Dendritic cell treated with granulocyte-macrophage colony-stimulating factor and Interleukin-4, amounts not matched to agents 40 ng/mL and 50 ng/mL, for 4 days (primary cell): ENCODE data around the gene C9orf78.

ENCODE experiments used
- H3K27ac Mint-ChIP-seq: one replicate; pipeline ENCODE4 v1.8.0; 2022; ENCODE audit warnings: mild to moderate bottlenecking, mixed read lengths
- H3K27me3 Mint-ChIP-seq: one replicate; pipeline ENCODE4 v1.8.0; 2022; ENCODE audit warnings: mild to moderate bottlenecking, mixed read lengths
- H3K36me3 Mint-ChIP-seq: one replicate; pipeline ENCODE4 v1.8.0; 2022; ENCODE audit warnings: low read depth, mixed read lengths
- H3K4me1 Mint-ChIP-seq: one replicate; pipeline ENCODE4 v1.8.0; 2022; ENCODE audit warnings: low read depth, mixed read lengths
- H3K4me3 Mint-ChIP-seq: one replicate; pipeline ENCODE4 v1.8.0; 2022; ENCODE audit warnings: mild to moderate bottlenecking, moderate library complexity, mixed read lengths
- H3K9me3 Mint-ChIP-seq: one replicate; pipeline ENCODE4 v1.8.0; 2022; ENCODE audit warnings: mixed read lengths
- intact Hi-C: fragments of 100-400 bp; cut with micrococcal nuclease; formaldehyde crosslinking; loops from one replicate; pipeline ENCODE4 v1.15.0; 2022

Gene C9orf78, protein sequence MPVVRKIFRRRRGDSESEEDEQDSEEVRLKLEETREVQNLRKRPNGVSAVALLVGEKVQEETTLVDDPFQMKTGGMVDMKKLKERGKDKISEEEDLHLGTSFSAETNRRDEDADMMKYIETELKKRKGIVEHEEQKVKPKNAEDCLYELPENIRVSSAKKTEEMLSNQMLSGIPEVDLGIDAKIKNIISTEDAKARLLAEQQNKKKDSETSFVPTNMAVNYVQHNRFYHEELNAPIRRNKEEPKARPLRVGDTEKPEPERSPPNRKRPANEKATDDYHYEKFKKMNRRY

DNA sequence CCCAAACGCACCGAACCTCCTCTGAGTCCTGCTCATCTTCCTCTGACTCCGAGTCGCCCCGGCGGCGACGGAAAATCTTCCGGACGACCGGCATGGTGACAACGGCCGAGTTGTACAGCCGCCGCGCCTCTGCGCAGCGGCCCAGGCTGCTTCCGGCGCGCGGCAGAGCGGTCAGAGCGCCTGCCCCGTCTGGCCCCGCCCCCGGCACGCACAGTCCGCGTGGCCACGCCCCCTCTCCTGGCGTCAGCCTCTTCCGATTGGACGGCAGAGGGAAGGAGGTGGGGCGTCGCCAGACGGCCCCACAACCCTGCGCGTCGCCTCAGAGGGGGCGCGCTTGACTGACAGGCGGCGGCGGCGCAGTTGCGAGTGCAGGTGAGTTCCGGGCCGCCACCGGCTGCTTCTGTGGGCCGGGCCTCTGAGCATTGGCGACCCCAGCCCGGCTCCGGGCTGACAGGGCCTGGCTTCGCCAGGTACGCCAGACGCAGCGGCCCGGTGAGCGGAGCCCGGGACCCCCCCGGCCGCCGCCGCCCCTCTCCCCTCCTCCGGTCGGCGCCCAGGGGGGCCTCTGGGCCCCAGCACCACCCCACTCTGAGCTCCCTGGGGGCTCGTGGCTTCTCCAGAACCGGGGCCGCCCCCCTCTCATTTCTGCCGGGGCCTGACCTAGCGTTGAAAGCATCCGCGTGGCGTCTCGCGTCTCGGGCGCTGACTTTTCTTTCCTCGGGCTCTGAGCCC is at the start of gene C9orf78, which contains the start of gene USP20:
TSS of gene C9orf78 (minus strand) at position 148 of the 732 bp plus-strand sequence. CDS start at position 94, 54 bp downstream.
TSS of gene USP20 (plus strand) at position 331 of the 732 bp plus-strand sequence. CDS start 17,098 bp downstream, outside the sequence.
- Mint-ChIP-seq H3K36me3 (peaks cover 53% of the 10 kb centered on the region), H3K4me1 (peaks cover 55% of the 10 kb centered on the region), H3K4me3 (peak within 1 kb of the TSS; percentile 88), H3K9me3 (no peaks in the 10 kb centered on the region), H3K27ac (peak within 1 kb of the TSS; percentile 93), H3K27me3 (no peaks in the 10 kb centered on the region)
- intact Hi-C loops = loop anchor here (1.0 kb wide), 1 partner anchor 11 kb away; the partner anchor contains the start of gene TOR1A

DNA sequence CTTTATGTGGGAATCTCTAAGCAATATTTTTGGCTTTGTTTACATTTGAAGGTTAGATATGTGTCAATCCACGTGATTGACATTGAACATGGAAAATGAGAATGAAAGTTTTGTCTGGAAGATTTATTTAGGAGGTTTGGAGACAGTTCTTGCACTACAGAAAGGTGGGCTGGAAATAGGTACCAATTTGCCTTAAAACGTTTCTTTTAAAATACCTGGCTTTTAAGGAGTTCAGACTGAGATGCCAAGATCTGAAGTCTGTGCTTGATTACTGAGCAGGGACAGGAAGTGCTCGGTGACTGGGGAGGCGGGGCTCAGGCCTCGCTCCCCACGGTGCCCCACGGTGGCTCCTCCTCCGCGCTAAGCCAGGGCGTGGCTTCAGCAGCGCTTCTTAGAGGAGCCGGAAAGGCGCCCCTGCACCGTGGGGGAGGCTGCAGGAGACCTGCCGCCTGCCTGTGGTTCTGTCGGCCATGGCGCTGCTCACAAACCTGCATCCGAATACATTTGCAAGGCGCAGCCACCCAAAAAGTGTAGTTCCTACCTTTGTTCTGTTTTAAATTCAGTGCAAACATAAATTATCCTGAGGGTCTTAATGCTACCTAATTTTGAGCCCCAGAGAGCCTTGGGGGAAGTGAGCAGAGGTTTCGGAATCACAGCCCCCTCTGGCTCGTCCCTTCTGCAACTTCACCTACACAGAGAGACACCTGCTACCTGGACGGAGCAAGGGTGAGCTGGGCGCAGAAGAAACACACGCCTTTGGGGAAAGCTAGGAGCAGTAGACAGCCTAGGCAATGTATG is 49.3 kb upstream of the C9orf78 start:
- H3K36me3 Mint-ChIP-seq = peaks cover 19% of the 10 kb centered on the region
- H3K9me3 Mint-ChIP-seq = no peaks in the 10 kb centered on the region
- peaks cover 58% of the 10 kb centered on the region for H3K4me1 Mint-ChIP-seq
- intact Hi-C loops = loop anchor here (5.0 kb wide), 2 partner anchors 168 to 213 kb away; partner anchors contain the start of gene GPR107
- H3K27me3 Mint-ChIP-seq = no peaks in the 10 kb centered on the region
- peak overlapping the region; percentile 74 for H3K4me3 Mint-ChIP-seq
- H3K27ac Mint-ChIP-seq = peak overlapping the region; percentile 86

DNA sequence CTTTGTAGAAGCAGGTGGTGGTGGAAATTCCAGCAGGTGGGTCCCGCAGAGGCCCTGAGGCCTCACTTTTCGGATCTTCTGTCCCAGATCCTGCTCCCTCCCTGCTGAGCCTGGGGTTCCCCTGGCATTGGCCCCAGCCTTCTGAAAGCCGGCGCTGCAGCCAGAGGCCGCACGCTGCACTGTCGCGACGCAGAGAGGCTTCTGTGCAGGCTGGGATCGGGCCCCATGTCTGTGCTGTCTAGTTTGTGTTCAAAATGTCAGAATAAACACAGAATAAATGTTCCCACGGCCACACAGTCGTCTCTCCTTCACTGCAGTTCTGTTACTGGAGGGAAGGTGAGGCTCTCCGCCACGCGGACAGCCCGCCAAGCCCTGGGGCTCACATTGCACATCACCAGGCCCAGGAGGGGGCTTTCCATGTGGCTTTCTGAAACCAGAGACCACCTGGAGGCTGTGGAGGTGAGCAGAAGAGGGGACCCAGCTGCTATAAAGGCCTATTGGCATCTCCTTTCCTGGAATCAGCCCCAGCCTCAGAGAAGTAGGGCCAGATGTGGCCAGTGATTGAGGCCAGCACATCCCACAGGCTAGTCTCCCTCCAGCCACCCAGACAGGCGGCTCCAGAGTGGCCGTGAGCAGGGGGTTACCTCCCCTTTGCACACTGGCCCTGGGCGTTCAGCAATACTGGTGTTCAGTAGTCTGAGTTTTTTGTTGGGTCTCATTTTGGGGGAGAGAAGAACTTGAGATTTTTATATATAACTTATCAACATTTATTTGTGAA is 46.7 kb upstream of the C9orf78 start:
- Mint-ChIP-seq H3K27me3 (no peaks in the 10 kb centered on the region), H3K27ac (no peak overlapping the region), H3K9me3 (no peaks in the 10 kb centered on the region), H3K4me3 (no peak overlapping the region), H3K36me3 (no peaks in the 10 kb centered on the region), H3K4me1 (peaks cover 33% of the 10 kb centered on the region)
- intact Hi-C loops = no loop called here

DNA sequence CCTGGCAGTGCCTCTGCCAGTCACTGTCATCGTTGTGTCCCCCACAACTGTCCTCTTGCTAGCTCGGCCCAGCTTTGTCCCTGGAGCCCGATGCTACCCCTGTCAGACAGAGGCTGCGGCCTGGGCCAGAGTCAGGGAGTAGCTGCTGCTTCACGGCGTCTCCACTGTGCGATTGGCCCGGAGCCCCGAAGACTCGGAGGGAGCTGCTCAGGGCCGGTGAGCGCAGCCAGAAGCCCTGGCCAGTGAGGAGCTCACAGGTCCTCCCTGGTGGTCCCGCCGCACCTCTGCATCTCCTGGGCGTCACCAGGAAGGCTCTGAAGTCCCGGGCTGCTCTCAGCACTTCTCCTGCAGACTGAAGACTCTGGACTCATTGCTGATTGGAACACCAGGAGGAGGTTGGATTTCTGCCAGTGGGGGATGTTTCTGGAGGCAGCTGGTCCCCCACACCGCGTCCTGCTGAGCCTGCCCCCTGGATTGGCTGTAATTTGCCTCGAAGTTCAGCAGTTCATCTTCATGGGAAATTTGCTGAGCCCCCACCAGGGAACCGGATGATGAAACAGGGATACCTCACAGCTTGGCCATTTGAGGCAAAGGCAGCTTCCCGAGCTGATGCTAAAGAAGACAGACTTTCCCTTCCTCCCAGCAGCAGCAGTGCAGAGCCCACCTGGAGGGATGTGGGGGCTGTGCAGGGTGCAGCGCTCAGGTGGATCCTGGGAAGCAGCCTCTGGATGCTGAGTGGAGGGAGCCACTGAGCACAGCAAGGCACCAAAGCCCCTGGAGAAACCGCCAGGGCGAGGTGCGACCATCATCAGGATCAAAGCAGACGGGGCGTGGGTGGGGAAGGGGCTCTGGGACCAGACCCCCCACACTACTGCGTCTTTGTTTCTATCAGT is 45.8 kb upstream of the C9orf78 start:
- H3K4me3 Mint-ChIP-seq = no peak overlapping the region
- H3K36me3 Mint-ChIP-seq = no peaks in the 10 kb centered on the region
- no peaks in the 10 kb centered on the region for H3K9me3 Mint-ChIP-seq
- H3K27me3 Mint-ChIP-seq = no peaks in the 10 kb centered on the region
- H3K4me1 Mint-ChIP-seq = peaks cover 25% of the 10 kb centered on the region
- no peak overlapping the region for H3K27ac Mint-ChIP-seq
- intact Hi-C loops = no loop called here

DNA sequence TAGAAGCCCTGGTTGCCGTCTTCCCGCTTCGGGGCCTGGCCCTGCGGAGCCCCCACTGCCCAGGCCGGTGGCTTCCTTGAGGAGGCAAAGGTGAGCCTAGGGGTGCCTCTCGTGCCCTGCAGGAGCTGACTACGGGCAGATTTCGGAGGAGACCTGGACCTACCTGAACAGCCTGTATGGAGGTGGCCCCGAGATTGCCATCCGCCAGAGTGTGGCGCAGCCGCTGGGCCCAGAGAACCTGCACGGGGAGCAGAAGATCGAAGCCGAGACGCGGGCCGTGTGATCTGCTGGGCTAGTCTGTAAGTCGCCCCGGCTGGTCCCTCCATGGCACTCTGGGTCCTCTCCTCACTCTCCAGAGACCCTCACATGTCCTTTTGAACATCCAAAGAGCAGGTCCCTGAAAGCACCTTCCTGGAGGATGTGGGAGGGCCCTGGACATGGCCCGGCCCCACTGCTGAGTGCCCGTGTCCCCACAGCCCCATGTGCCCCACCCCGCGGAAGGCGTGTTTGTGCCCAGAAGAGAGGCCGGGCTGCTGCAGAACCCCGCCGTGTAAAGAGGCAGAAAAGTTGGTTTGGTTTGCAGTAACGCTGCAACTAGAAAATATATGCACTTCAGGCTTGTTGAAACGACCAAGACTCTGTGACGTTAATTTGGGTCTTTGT is 45.0 kb upstream of the C9orf78 start:
- no peaks in the 10 kb centered on the region for H3K36me3 Mint-ChIP-seq
- no peak overlapping the region for H3K27ac Mint-ChIP-seq
- H3K27me3 Mint-ChIP-seq = no peaks in the 10 kb centered on the region
- intact Hi-C loops = no loop called here
- H3K9me3 Mint-ChIP-seq = no peaks in the 10 kb centered on the region
- no peak overlapping the region for H3K4me3 Mint-ChIP-seq
- H3K4me1 Mint-ChIP-seq = peaks cover 17% of the 10 kb centered on the region

DNA sequence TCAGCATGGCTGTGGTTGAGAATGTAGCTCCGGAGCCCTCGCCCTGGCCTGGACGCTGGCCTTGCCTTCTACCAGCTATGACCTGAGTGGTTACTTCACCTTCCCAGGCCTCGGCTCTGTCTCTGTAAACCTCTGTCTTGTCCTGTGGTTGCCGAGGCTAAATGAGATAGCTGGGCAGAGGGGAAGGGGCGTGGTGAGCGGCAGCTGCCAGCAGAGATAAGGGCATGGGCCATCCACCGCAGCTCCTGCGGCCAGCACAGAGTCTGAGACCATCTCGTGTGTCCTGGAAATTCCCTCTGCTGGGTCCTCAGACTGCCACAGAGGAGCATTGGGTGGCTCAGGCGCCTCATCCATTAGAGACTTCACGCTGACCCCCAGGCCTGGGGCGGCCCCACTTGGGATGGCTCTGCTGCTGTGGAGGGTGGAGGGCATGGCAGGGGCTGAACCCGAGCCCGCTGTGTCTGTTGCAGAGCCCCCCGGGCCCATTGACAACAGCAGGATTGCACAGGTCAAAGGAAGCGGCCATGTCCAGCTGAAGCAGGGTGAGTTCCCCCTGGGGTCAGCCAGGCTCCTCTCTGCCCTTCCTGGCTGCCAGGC is 44.1 kb upstream of the C9orf78 start:
- Mint-ChIP-seq H3K27ac (no peak overlapping the region), H3K4me3 (no peak overlapping the region), H3K9me3 (no peaks in the 10 kb centered on the region), H3K27me3 (no peaks in the 10 kb centered on the region), H3K4me1 (peaks cover 8% of the 10 kb centered on the region), H3K36me3 (no peaks in the 10 kb centered on the region)
- intact Hi-C loops = no loop called here

DNA sequence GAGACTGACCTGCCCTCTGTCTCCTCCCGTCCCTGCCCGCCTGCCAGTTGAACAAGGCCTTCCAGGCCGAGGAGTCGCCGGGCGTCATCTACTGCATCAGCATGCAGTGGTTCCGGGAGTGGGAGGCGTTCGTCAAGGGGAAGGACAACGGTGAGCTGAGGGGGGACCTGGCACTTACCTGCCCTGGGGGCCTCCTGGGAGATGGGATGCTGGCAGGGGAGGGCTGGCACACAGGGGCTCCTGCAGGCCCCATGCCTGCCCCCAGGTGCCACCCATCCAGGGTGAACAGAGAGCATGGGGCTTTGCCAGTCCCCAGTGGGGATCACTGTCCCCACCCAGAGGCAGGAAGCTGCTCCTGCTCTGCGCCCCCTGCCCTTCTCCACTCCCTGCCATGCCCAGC is 43.2 kb upstream of the C9orf78 start:
- H3K4me3 Mint-ChIP-seq = no peak overlapping the region
- H3K27me3 Mint-ChIP-seq = no peaks in the 10 kb centered on the region
- intact Hi-C loops = no loop called here
- H3K4me1 Mint-ChIP-seq = no peaks in the 10 kb centered on the region
- no peak overlapping the region for H3K27ac Mint-ChIP-seq
- H3K36me3 Mint-ChIP-seq = no peaks in the 10 kb centered on the region
- no peaks in the 10 kb centered on the region for H3K9me3 Mint-ChIP-seq

DNA sequence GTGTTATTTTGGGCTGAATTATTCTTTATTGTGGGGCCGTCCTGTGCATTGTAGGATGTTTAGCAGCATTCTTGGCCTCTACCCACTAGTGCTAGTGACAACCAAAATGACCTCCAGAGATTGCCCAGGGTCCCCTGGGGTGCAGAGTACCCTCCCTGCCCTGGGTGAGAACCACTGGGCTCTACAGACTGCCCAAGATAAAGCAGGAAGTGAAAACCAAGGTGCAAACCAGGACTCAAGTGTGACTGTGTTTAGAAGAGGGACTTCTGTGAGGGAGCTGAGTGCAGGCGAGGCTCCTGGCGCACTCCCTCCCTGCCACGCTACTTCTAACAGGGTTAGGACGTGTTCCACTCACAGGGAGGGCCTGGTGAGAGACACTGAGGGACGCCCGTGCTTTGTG is 41.7 kb upstream of the C9orf78 start:
- no peaks in the 10 kb centered on the region for H3K36me3 Mint-ChIP-seq
- H3K4me3 Mint-ChIP-seq = no peak overlapping the region
- no peak overlapping the region for H3K27ac Mint-ChIP-seq
- H3K4me1 Mint-ChIP-seq = no peaks in the 10 kb centered on the region
- no peaks in the 10 kb centered on the region for H3K9me3 Mint-ChIP-seq
- intact Hi-C loops = no loop called here
- no peaks in the 10 kb centered on the region for H3K27me3 Mint-ChIP-seq

DNA sequence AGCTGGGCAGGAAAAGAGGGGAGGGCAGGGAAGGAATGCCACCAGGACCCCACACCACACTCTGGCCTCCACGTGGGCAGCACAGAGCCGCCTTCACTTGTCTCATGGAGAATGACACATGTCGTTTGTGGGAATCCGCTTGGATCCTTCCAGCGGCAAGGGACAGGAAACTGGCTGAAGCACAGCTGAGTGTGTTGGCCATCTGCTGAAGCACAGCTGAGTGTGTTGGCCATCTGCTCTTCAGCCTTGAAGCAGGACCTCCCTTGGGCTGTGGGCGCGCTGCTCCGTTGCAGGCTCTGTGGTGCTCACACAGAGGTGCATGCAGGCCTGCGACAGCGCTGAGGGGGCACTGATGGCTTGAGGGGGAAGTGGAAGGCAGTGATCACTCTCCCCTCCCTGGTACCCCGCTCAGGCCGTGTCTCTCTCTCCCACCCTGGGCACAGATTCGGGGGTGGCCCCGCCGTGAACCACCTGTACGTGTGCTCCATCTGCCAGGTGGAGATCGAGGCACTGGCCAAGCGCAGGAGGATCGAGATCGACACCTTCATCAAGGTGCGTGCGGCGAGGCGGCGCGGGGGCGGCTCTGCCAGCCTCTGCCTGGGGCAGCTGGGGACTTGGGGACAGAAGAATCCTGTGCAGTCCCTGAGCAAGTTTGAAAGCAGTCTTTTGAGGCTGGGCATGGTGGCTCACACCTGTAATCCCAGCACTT is 40.8 kb upstream of the C9orf78 start:
- Mint-ChIP-seq H3K27me3 (no peaks in the 10 kb centered on the region), H3K36me3 (peaks cover 8% of the 10 kb centered on the region), H3K9me3 (no peaks in the 10 kb centered on the region), H3K4me1 (no peaks in the 10 kb centered on the region), H3K27ac (no peak overlapping the region), H3K4me3 (no peak overlapping the region)
- intact Hi-C loops = no loop called here

DNA sequence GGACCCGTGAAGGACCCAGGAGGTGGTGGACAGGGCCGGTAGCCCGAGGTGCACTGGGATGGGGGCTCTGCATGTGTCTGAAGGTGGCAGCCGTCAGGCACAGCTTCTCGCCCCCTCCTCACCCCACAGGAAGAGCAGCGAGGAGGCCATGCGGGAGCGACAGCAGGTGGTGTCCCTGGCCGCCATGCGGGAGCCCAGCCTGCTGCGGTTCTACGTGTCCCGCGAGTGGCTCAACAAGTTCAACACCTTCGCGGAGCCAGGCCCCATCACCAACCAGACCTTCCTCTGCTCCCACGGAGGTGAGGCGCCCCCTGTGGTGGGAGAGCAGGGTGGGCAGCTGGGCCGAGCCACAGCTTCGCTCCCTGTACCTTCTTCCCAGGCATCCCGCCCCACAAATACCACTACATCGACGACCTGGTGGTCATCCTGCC is 40.1 kb upstream of the C9orf78 start:
- peaks cover 14% of the 10 kb centered on the region for H3K36me3 Mint-ChIP-seq
- no peak overlapping the region for H3K4me3 Mint-ChIP-seq
- no peak overlapping the region for H3K27ac Mint-ChIP-seq
- no peaks in the 10 kb centered on the region for H3K4me1 Mint-ChIP-seq
- H3K9me3 Mint-ChIP-seq = no peaks in the 10 kb centered on the region
- H3K27me3 Mint-ChIP-seq = no peaks in the 10 kb centered on the region
- intact Hi-C loops = no loop called here

DNA sequence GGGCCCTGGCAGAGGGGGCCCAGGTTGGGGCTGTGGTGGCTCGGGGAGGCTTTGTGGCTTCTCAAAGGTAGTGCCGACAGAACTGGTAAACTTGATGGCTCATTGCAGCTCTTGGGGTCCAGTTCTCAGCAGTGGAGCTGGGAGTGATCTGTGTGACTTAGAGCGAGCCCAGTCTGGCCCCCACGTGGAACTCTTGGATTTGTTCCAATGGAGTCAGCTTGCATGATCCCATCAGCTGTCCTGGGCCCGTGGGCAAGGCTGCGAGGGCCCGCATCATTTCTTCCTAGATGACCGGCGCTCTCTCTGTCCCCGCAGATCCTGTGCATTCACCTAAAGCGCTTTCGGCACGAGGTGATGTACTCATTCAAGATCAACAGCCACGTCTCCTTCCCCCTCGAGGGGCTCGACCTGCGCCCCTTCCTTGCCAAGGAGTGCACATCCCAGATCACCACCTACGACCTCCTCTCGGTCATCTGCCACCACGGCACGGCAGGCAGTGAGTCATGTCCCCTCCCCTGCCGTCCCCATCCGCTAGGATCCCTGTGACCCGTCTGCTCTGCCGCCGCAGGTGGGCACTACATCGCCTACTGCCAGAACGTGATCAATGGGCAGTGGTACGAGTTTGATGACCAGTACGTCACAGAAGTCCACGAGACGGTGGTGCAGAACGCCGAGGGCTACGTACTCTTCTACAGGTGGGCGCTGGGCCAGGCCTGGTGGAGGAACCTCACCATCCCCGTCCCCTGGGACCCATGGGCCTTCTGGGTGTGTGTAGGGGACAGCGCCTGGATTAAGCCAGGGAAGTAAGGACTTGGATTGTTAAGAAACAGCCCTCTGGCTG is 39.4 kb upstream of the C9orf78 start:
- Mint-ChIP-seq H3K4me3 (no peak overlapping the region), H3K36me3 (peaks cover 21% of the 10 kb centered on the region), H3K4me1 (no peaks in the 10 kb centered on the region), H3K27ac (no peak overlapping the region), H3K27me3 (no peaks in the 10 kb centered on the region), H3K9me3 (no peaks in the 10 kb centered on the region)
- intact Hi-C loops = no loop called here
